Measurements from ENCODE around the gene SV2C.

- TF ChIP-seq CTCF (conservative IDR thresholded peaks at IDR 0.05; ENCODE audit: low read length) = no peak
- no peak for TF ChIP-seq EZH2phosphoT487 (IDR thresholded peaks at IDR 0.05; ENCODE audit: borderline replicate concordance)
Observed at GRCh38 chr5:76283670-76284069, 200.5 kb downstream of the SV2C start.

Data from Loucy (cell line).